ENCODE results near the gene OR2T10.
A peak's percentile ranks its signal among the peaks of the same experiment; 100 is the strongest.

OR2T10 gene

DNA sequence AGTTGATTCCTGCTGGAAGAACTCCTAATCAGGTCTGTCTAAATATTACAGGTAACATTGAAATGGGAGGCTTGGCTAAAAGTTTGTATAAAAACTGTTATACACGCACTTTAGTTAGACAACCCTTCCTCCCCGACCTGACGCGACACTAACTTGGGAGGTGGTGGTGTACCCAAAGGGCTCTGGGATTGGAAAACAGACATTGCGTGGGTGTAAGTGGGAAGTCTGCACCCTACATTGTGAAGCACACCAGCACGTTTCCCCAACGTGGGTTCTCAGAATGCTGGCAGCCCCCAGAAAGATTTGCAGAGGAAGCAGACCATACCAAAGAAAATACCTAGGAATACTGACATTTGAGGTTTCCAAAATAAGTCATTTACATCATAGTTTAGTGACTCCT lies 20.6 kb upstream of the OR2T10 start:
- H3K4me3 ChIP-seq (replicated peaks in 1 of 2; ENCODE audit: low read depth in 2 of 2, low read length in 2 of 2) = no peak overlapping the region
- DNase-seq (ENCODE audit: low read depth in 2 of 2) = no peak
- TF ChIP-seq, protein P1, sequence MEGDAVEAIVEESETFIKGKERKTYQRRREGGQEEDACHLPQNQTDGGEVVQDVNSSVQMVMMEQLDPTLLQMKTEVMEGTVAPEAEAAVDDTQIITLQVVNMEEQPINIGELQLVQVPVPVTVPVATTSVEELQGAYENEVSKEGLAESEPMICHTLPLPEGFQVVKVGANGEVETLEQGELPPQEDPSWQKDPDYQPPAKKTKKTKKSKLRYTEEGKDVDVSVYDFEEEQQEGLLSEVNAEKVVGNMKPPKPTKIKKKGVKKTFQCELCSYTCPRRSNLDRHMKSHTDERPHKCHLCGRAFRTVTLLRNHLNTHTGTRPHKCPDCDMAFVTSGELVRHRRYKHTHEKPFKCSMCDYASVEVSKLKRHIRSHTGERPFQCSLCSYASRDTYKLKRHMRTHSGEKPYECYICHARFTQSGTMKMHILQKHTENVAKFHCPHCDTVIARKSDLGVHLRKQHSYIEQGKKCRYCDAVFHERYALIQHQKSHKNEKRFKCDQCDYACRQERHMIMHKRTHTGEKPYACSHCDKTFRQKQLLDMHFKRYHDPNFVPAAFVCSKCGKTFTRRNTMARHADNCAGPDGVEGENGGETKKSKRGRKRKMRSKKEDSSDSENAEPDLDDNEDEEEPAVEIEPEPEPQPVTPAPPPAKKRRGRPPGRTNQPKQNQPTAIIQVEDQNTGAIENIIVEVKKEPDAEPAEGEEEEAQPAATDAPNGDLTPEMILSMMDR (IDR thresholded peaks at IDR 0.05; ENCODE audit: low read depth, low read length) = no peak

DNA sequence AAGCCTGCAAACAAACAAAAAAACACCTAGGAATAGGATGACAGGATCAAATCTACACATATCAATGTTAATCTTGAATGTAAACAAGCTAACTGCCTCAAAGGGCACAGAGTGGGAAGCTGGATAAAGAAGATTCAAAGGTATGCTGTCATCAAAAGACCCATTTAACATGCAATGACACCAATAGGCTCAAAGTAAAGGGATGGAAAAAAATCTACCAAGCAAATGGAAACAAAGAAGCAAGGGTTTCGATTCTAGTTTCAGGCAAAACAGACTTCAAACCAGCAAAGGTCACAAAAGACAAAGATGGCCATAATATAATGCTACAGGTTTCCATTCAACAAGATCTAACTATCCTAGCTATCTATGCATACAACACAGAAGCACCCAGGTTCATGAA lies 16.2 kb upstream of the OR2T10 start:
- TF ChIP-seq, protein P1 (IDR thresholded peaks at IDR 0.05; ENCODE audit: low read depth, low read length) = no peak
- H3K4me3 ChIP-seq (replicated peaks in 1 of 2; ENCODE audit: low read depth in 2 of 2, low read length in 2 of 2) = no peak overlapping the region
- DNase-seq (ENCODE audit: low read depth in 2 of 2) = no peak

DNA sequence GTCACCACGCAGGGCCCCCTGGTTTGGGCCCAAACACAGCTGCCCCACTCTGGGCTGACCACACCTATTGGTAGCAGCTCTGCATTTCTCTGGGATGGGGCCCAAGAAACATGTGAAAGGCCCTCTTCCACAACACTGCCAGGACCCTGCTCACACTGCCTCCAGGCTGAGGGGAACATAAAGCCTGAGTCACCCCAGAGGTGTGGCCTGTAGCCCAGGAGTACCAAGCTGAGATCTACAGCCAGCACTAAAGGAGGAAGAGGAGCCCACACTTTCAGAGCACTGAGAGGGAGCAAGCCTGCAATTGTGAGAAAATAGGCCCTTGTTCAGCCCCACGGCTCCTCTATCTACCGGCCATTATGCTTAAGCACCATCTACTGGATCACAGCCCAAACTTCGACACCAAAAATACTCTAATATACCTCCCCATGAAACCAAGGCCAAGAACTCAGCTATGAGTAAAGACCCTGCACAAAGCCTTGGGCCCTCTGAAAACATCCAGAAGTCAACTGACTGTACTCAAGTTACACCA lies 14.4 kb upstream of the OR2T10 start:
- TF ChIP-seq, protein P1 (IDR thresholded peaks at IDR 0.05; ENCODE audit: low read depth, low read length) = no peak
- H3K4me3 ChIP-seq (replicated peaks in 1 of 2; ENCODE audit: low read depth in 2 of 2, low read length in 2 of 2) = no peak overlapping the region
- DNase-seq (ENCODE audit: low read depth in 2 of 2) = no peak

DNA sequence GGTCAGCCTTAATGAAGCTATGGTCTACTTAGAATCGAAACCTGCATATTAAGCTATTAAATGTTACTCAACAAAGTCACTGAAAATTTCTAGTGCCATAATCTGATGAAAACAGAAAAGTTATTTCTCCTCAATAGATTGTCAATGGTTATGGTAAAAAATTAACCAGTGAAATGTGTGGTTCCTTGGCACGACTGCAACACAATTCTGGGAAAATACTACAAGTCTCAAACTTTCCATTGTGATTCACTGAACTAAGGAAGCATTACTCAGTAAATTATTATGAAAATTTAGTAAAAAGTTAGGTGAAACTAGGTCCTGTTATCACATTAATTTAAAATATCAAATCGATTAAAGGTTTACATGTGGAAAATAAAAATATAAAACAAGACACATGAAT lies 12.8 kb upstream of the OR2T10 start:
- TF ChIP-seq, protein P1 (IDR thresholded peaks at IDR 0.05; ENCODE audit: low read depth, low read length) = no peak
- H3K4me3 ChIP-seq (replicated peaks in 1 of 2; ENCODE audit: low read depth in 2 of 2, low read length in 2 of 2) = no peak overlapping the region
- no peak for DNase-seq (ENCODE audit: low read depth in 2 of 2)

DNA sequence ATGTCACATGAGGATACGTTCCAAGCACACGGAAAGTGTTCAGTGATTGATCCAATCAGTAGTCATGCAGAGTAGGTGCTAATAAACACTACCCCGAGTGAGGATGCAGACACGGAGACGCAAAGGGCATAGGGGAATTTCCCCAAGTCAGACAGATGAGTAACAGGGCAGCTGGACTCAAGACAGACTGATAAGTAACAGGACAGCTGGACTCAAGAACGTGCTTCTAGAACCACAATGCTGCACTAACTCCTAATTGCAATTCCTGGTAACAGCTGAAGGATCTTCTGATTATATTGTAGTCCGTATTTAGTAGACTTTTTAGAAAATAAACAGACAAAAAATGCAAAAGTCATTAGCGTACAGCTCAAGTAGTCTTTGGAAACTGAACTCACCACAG lies 1.9 kb upstream of the OR2T10 start:
- TF ChIP-seq, protein P1 (IDR thresholded peaks at IDR 0.05; ENCODE audit: low read depth, low read length) = no peak
- no peak for DNase-seq (ENCODE audit: low read depth in 2 of 2)
- no peak overlapping the region for H3K4me3 ChIP-seq (replicated peaks in 1 of 2; ENCODE audit: low read depth in 2 of 2, low read length in 2 of 2)

DNA sequence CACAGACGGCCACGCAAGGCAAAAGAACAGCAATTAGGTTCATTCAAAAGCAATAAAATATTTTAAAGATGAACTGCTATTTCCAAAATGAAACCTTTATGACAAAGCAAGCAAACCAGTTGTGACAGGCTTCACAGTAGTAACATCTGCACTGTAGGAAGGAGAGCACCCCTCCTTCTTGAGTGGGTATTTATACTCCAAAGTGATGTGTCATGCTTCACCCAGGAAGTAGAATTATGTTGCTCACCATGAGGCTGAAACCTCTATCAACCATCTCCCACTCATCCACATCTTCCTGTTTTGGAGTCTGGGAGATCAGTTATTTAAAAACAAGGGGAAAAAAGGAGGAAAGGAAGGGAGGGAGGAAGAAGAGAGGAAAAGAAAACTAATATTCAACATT lies 885 bp downstream of the OR2T10 start:
- H3K4me3 ChIP-seq (replicated peaks in 1 of 2; ENCODE audit: low read depth in 2 of 2, low read length in 2 of 2) = no peak overlapping the region
- TF ChIP-seq, protein P1 (IDR thresholded peaks at IDR 0.05; ENCODE audit: low read depth, low read length) = no peak
- DNase-seq (ENCODE audit: low read depth in 2 of 2) = peak in 1 of 2 donors; percentile 2

DNA sequence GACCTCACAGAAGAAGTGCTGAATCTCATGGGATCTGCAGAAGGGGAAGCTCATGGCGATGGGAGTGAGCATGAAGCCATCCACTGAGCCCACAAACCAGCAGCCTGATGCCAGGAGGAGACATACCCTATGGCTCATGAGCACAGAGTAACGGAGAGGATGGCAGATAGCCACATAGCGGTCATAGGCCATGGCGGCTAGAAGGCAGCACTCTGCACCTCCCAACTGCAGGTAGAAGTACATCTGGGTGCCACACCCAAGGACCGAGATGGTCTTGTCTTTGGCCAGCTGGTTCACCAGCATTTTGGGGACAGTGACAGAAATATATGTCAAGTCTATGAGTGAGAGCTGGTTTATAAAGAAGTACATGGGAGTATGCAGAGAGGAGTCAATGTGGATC lies 4.3 kb downstream of the OR2T10 start:
- TF ChIP-seq, protein P1 (IDR thresholded peaks at IDR 0.05; ENCODE audit: low read depth, low read length) = no peak
- H3K4me3 ChIP-seq (replicated peaks in 1 of 2; ENCODE audit: low read depth in 2 of 2, low read length in 2 of 2) = no peak overlapping the region
- DNase-seq (ENCODE audit: low read depth in 2 of 2) = no peak
